Measurements from ENCODE around the gene ATP1B4.

- TF ChIP-seq CHD4 (IDR thresholded peaks at IDR 0.05) (no peak), GABPA (IDR thresholded peaks at IDR 0.05; ENCODE audit: low read depth) (no peak), POLR2AphosphoS5 (IDR thresholded peaks at IDR 0.05; ENCODE audit: low read length) (no peak), EP300 (IDR thresholded peaks at IDR 0.05; ENCODE audit: borderline replicate concordance in 1 of 2, control insufficient read depth in 1 of 2, low read depth in 2 of 2, low read length in 2 of 2) (no peak), CTCF (IDR thresholded peaks at IDR 0.05 in 2 of 3, conservative IDR thresholded peaks at IDR 0.05 in 1 of 3; ENCODE audit: control insufficient read depth in 2 of 3, extremely low read depth in 1 of 3, insufficient read depth in 1 of 3, low read depth in 3 of 3, low read length in 3 of 3) (no peak)
Measured at GRCh38 chrX:120334603-120335002, 27.3 kb upstream of the ATP1B4 start.
